GM19328 (cell line): ENCODE data around the gene HPS4.

Source experiments
- ATAC-seq: cut with Tn5 transposase; IDR thresholded peaks from one replicate; pipeline ENCODE4 v1.9.1; 2021; ENCODE audit warnings: mild to moderate bottlenecking, moderate library complexity; ENCODE audit not compliant: unreplicated experiment

HPS4 gene

GRCh38 chr22:26499188-26499703 lies 15.7 kb upstream of the HPS4 start:
- ATAC-seq: no peak

- ATAC-seq: no peak
Measured at GRCh38 chr22:26496456-26496855, 12.9 kb upstream of the HPS4 start.

GRCh38 chr22:26494506-26494905 lies 10.9 kb upstream of the HPS4 start:
- no peak for ATAC-seq

GRCh38 chr22:26492220-26492619 lies 8.6 kb upstream of the HPS4 start:
- ATAC-seq: no peak

- no peak for ATAC-seq
Measured at GRCh38 chr22:26489447-26490036, 6.0 kb upstream of the HPS4 start.

- no peak for ATAC-seq
Measured at GRCh38 chr22:26487996-26488395, 4.4 kb upstream of the HPS4 start.

- ATAC-seq: no peak
Measured at GRCh38 chr22:26486394-26486793, 2.8 kb upstream of the HPS4 start.

GRCh38 chr22:26485806-26486390 lies 2.3 kb upstream of the HPS4 start:
- ATAC-seq: no peak

GRCh38 chr22:26485013-26485412 lies 1.4 kb upstream of the HPS4 start:
- ATAC-seq: no peak

- ATAC-seq: no peak
Measured at GRCh38 chr22:26484360-26484706, 750 bp upstream of the HPS4 start.

GRCh38 chr22:26483043-26483438 lies 542 bp downstream of the HPS4 start:
- no peak for ATAC-seq

GRCh38 chr22:26482161-26482560 lies 1.4 kb downstream of the HPS4 start:
- ATAC-seq: no peak

GRCh38 chr22:26481694-26482093 lies 1.9 kb downstream of the HPS4 start:
- no peak for ATAC-seq

- no peak for ATAC-seq
Measured at GRCh38 chr22:26481112-26481693, 2.4 kb downstream of the HPS4 start.

- ATAC-seq: no peak
Measured at GRCh38 chr22:26480611-26480932, 3.0 kb downstream of the HPS4 start.

- no peak for ATAC-seq
Measured at GRCh38 chr22:26479792-26480610, 3.6 kb downstream of the HPS4 start.

GRCh38 chr22:26479043-26479791 lies 4.4 kb downstream of the HPS4 start:
- ATAC-seq: no peak

GRCh38 chr22:26477341-26477731 lies 6.2 kb downstream of the HPS4 start:
- ATAC-seq: no peak

- ATAC-seq: no peak
Measured at GRCh38 chr22:26476705-26477340, 6.8 kb downstream of the HPS4 start.

GRCh38 chr22:26474682-26475081 lies 8.9 kb downstream of the HPS4 start:
- ATAC-seq: no peak

- no peak for ATAC-seq
Measured at GRCh38 chr22:26471522-26471921, 12.1 kb downstream of the HPS4 start.
